HG02885 (cell line): ENCODE measurements around the gene PLAAT4.
A peak's percentile ranks its signal among the peaks of the same experiment; 100 is the strongest.
"Not testable (repeated sequence)": the region's sequence is repeated elsewhere in the genome, so short reads cannot be mapped to it uniquely, and the experiment has no call there.

Experiments
- ATAC-seq: cut with Tn5 transposase; IDR thresholded peaks from one replicate; pipeline ENCODE4 v1.9.1; 2021; ENCODE audit warnings: mild to moderate bottlenecking; ENCODE audit not compliant: unreplicated experiment, poor library complexity

PLAAT4 gene

GRCh38 chr11:63537293-63538101, 889 bp downstream of the PLAAT4 start:
- no peak for ATAC-seq

GRCh38 chr11:63542506-63542905, 5.9 kb downstream of the PLAAT4 start:
- ATAC-seq = not testable (repeated sequence)

- ATAC-seq = no peak
Measured at GRCh38 chr11:63543711-63544110, 7.1 kb downstream of the PLAAT4 start.

DNA sequence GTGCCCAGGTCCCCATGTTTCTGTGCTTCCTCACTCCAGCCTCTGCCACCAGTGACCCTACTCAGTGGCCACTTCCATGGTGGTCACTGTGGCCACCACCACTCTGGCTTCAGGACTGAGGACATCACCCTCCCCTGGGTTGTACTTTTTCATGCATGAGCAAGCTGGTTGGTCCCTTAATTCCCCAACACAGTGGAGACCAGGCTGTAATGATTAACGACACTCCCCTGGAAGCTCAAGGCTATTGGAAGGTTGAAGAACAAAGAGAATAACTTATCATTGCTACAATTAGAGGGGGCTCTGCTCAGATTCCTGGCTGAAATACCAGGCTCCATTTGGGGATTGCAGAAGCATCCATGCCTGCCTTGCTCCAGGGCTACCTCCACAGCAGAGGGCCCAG, 10.5 kb downstream of the PLAAT4 start:
- ATAC-seq = no peak

GRCh38 chr11:63548178-63548577, 11.6 kb downstream of the PLAAT4 start:
- ATAC-seq = no peak

GRCh38 chr11:63549411-63549810, 12.8 kb downstream of the PLAAT4 start:
- no peak for ATAC-seq

GRCh38 chr11:63550156-63550700, 13.6 kb downstream of the PLAAT4 start:
- ATAC-seq = not testable (repeated sequence)

GRCh38 chr11:63551091-63551888, 14.7 kb downstream of the PLAAT4 start:
- ATAC-seq = no peak

- ATAC-seq = no peak
Measured at GRCh38 chr11:63551889-63552266, 15.3 kb downstream of the PLAAT4 start.

DNA sequence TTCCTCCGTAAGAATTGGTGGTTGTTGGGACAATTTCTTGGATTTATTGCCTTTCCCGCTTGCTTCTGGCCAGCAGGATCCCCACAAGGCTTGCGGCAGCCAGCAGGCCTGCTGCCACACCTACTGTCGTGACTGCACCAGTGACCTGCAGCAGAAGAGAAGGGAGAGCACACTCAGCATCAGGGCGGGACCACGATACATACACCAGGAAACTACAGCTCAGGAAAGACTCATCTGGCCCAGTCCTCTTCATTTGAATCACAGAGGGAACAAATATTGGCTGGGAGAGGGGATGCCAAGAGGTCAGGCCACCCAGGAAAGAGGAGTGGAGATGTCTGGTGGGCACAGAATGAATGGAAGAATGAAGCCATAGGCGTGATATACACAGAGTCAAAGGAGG, 16.3 kb downstream of the PLAAT4 start:
- ATAC-seq = no peak

DNA sequence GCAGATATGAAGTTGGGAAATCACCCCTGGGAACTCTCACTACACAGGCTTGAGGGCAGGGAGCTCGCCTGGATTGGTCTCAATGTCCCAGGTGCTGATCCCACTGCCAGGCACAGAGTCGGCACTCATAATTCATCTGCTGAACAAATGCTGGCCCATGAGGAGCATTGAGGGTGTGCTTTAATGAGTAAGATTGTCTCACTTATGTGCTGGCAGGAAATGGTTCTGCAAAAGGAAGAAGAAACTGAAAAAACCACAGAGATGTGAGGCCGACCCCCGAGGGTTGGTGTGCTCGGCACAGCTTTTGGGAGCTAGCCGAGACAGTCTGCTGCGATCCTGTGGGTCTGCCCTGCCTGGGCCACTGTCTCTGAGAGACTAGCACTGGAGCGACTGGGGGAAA, 17.2 kb downstream of the PLAAT4 start:
- ATAC-seq = peak; percentile 59

- ATAC-seq = no peak
Measured at GRCh38 chr11:63554877-63555223, 18.2 kb downstream of the PLAAT4 start.

- no peak for ATAC-seq
Measured at GRCh38 chr11:63556404-63557013, 19.9 kb downstream of the PLAAT4 start.

GRCh38 chr11:63557570-63557969, 21.0 kb downstream of the PLAAT4 start:
- ATAC-seq = no peak

DNA sequence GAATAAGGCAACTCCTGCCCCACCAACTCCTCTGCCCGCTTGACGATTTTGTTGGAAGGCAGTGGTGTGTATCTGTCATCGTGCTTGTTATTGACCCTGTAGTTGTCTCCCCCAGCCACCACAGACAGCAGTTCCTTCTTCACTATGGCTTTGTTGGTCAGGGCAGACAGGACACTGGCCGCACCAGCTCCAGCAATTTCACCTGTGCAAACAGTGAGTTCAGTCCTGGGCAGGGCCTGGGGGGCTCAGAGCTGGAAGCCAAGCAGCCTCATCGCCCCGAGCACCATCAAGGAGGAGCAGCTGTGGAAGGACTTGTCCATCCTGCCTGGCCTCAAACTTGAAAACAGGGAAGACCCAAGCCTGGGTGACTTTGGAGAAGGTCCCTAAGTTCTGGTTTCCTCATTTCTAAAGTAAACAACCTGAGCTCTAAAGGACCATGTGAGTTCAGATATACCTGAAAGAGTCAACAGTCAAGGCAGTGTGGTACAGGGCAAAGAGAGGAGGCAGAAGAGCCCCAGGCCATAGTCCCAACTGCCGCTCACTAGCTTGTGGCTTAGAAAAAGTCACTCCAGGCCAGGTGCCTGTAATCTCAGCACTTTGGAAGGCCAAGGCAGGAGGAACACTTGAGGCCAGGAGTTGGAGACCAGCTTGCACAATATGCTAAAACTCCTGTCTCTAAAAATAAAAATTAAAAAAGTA, 22.0 kb downstream of the PLAAT4 start:
- ATAC-seq = no peak

- ATAC-seq = no peak
Measured at GRCh38 chr11:63560506-63561180, 24.0 kb downstream of the PLAAT4 start.

GRCh38 chr11:63563201-63564055, 26.8 kb downstream of the PLAAT4 start, which contains the start of gene PLAAT2:
Gene PLAAT2 (minus strand): TSS chr11:63563379. CDS start chr11:63563324, 55 bp downstream.
- no peak for ATAC-seq

GRCh38 chr11:63564056-63564774, 27.6 kb downstream of the PLAAT4 start:
- peak; percentile 78 for ATAC-seq
